C4-2B (cell line): Measurements from ENCODE around the gene AHNAK.
"Not testable (repeated sequence)": the region's sequence is repeated elsewhere in the genome, so short reads cannot be mapped to it uniquely, and the experiment has no call there.

ENCODE experiments used
- H3K27ac ChIP-seq: fragments of 450-650 bp; 2 replicates; pipeline ENCODE4 v1.5.1; 2017
- ZFX ChIP-seq: fragments of 450-650 bp; IDR thresholded peaks from 2 replicates; pipeline ENCODE4 v1.6.1; 2017
- TF ChIP-seq, protein P1 (sequence below): fragments of 450-650 bp; conservative IDR thresholded peaks from 2 replicates; pipeline ENCODE4 v1.5.1; 2017; ENCODE audit warnings: mild to moderate bottlenecking

The AHNAK gene

DNA sequence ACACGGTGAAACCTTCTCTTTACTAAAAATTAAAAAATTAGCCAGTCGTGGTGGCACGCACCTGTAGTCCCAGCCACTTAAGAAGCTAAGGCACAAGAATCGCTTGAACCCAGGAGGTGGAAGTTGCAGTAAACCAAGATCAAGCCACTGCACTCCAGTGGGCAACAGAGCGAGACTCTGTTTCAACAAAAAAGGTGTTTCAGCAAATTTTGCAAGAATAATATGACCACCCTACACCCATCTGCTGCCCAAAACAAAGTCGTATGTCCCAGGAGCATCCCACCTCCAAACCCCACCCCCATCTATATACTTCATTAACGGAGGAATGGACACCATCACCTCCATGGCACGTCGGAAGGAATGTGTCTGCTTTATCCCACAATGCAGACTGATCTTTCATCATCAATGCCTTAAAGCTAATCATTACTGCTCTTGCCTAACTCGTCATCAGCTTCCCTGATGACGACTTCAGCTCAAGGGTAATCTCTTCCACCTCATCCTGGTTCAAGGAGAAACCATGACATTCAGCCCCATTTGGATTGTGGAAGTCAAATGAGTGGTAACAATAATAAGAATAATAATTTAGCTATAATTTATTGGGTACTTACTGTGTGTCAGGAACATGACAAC is 93.7 kb downstream of the AHNAK start:
- TF ChIP-seq, protein P1, sequence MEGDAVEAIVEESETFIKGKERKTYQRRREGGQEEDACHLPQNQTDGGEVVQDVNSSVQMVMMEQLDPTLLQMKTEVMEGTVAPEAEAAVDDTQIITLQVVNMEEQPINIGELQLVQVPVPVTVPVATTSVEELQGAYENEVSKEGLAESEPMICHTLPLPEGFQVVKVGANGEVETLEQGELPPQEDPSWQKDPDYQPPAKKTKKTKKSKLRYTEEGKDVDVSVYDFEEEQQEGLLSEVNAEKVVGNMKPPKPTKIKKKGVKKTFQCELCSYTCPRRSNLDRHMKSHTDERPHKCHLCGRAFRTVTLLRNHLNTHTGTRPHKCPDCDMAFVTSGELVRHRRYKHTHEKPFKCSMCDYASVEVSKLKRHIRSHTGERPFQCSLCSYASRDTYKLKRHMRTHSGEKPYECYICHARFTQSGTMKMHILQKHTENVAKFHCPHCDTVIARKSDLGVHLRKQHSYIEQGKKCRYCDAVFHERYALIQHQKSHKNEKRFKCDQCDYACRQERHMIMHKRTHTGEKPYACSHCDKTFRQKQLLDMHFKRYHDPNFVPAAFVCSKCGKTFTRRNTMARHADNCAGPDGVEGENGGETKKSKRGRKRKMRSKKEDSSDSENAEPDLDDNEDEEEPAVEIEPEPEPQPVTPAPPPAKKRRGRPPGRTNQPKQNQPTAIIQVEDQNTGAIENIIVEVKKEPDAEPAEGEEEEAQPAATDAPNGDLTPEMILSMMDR = no peak
- TF ChIP-seq ZFX = no peak

DNA sequence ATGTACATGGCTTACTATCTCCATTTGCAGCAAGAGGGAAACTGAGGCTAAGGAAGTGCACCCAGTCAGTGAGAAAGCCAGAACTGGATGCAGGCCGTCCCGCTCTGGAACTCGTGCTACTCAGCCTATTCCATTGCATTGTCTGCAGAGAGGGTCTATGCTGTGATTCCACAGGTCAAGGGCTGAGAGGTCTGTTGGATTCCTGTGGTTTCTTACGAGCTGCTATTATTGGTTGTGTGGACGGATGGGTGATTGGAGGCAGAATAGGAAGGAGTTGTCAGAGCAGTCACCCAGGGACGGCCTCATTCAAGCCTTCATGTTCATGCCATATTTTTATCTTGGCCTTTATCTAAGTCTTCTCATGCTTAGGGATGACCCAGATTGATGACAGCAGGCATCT is 94.3 kb downstream of the AHNAK start:
- no peak for TF ChIP-seq ZFX
- TF ChIP-seq, protein P1 = no peak
- no peak overlapping the region for H3K27ac ChIP-seq

More for the DNA sequence above, 93.7 kb downstream of the AHNAK start:
- no peak overlapping the region for H3K27ac ChIP-seq

DNA sequence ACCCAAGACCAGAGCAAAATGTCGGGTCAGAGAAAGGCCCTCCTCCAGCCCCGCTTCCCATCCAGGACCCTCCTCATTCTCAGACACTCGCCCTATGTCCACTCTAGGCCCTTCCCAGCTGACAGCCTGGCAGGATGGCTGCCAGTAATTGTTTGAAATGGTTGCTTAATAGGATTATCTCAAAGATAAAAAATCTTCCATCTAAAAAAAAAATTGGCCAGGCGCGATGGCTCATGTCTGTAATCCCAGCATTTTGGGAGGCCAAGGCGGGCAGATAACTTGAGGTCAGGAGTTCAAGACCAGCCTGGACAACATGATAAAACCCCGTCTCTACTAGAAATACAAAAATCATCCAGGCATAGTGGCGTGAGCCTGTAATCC is 95.4 kb downstream of the AHNAK start:
- H3K27ac ChIP-seq = no peak overlapping the region
- TF ChIP-seq, protein P1 = no peak
- TF ChIP-seq ZFX = no peak

DNA sequence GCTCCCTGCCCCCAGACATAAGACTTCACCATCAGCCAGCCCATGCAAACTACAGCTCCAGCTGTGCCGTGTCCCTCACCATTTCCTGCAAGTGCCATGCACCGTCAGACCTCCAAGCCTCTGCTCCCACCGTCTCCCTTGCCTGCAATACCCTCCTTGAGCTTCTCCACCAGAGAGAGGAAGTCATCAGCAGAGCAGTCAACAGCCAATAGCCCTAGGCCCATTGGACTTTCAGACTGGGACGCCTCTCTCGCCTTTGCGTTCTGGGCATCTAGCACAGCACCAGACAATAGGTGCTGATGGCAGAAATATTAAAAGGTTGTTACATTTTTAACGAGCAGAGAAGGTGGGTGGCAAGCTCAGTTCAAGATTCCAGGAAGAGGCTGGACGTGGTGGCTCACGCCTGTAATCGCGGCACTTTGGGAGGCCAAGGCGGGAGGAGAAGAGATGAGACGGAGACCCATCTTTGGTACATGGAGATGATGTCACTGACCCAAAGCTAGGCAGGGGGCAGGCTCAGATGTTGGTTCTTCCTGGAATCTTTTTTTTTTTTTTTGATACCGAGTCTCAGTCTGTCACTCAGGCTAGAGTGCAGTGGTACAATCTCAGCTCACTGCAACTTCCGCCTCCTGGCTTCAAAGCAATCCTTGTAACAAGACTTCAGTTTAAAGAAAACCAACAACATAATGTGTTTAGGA is 95.9 kb downstream of the AHNAK start:
- TF ChIP-seq, protein P1 = no peak
- no peak for TF ChIP-seq ZFX
- no peak overlapping the region for H3K27ac ChIP-seq

DNA sequence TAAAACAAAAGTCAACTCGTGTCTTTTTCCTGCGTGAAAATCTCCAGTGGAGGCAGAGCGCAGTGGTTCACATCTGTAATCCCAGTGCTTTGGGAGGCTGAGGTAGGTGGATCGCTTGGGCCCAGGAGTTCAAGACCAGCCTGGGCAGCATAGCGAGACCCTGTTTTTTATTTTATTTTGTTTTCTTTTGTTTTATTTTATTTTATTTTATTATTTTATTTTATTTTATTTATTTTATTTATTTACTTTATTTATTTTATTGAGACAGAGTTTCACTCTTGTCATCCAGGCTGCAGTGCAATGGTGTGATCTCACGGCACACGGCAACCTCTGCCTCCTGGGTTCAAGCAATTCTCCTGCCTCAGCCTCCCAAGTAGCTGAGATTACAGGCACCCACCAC is 96.7 kb downstream of the AHNAK start:
- H3K27ac ChIP-seq = not testable (repeated sequence)

DNA sequence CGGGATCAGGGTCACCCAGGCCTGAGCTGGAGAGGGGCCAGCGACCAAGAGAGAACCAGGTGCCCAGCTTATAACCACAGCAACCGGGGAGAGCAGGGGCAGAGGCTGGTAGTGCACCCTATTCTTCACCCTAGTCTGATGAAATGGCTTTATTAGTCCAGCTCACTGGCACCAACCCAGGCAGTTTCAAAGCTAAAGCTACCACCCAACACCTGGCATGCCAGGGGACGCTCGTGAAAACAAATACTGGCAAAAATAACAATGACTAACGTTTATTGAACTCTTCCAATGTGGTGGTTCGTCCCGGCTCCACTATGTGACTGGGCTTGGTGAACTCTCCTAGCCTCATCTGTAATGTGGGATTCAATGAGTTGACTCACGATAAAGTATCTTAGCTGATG is 97.2 kb downstream of the AHNAK start:
- TF ChIP-seq, protein P1 = no peak
- TF ChIP-seq ZFX = no peak
- no peak overlapping the region for H3K27ac ChIP-seq

DNA sequence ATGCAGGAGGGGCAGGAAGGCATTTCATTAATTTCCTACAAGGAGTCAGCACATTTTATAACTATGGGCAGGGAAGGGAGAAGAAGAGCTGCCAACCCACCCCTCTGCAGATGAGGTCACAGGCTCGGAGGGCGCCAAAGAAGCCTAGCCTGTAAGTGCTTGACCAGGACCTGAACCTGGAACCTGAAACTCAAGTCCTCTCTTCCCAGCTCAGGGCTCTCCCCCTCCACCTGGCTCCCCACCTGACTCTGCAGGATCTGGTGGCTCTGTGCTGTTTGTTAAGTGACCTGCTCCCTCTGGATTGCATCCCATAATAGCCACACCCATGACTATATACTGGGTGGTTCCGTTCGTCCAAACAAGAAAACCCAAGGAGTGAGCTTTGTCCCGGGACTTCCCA is 100.5 kb downstream of the AHNAK start:
- peak overlapping the region; percentile 49 for H3K27ac ChIP-seq
- TF ChIP-seq ZFX = no peak
- TF ChIP-seq, protein P1 = no peak

DNA sequence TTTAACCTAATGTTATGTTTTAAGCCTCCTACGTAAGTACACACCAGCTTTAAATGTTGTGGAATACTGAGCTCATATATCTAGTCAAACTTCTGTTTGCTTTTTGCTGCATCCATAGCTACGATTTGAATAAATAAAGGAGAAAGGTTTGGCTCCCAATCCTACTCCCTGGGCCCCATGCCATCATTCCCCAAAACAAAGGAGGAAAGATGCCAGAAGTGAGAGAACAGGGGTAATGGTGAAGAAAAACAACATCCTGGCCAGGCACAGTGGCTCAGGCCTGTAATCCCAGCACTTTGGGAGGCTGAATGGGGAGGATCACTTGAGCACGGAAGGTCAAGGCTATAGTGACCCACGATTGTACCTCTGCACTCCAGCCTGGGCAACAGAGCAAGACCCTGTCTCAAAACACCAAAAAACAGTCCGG is 101.3 kb downstream of the AHNAK start:
- H3K27ac ChIP-seq = peak overlapping the region; percentile 49
- TF ChIP-seq, protein P1 = no peak
- TF ChIP-seq ZFX = no peak
